Epidermal melanocyte (primary cell): Measurements from ENCODE around the gene ADRA2A.

Source experiments
- DNase-seq: peaks from one replicate; pipeline ENCODE4 v3.0.0; 2011; ENCODE audit warnings: low spot score; ENCODE audit not compliant: insufficient read length

The ADRA2A gene

DNA sequence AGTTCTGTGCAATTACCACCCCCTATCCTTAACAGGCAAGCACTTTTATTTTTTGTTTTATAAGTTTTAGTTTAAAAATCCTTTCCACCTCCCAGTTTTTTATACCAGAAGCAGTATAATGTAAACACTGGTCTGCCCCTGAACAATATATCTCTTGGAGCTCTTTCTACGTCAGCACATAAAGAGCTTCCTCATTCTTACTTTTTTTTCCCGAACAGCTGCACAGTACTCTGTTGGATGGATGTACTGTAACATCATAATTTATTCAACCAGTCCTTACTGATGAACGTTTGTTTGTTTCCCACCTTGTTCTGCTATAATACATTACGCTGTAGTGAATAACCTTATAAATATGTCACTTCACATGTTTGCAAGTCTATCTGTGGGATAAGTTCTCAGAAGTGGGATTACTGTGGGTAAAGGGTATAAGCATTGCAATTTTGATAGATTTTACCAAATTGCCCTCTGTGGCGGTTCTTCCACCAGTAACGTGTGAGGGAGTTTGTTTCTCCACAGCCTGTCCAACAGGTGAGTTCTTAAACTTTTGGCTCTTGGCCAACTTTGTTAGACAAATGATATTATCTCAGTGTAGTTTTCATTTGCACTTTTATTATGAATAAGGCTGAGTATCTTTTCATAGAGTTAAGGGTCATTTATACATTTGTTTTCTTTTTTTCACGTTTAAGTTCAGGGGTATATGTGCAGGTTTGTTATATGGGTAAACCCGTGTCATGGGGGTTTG is 32.8 kb downstream of the ADRA2A start:
- no peak for DNase-seq

GRCh38 chr10:111110771-111111170 is 33.9 kb downstream of the ADRA2A start:
- no peak for DNase-seq

GRCh38 chr10:111112333-111112732 is 35.5 kb downstream of the ADRA2A start:
- DNase-seq = no peak

GRCh38 chr10:111113238-111113960 is 36.6 kb downstream of the ADRA2A start:
- DNase-seq = no peak

GRCh38 chr10:111113961-111114757 is 37.3 kb downstream of the ADRA2A start:
- DNase-seq = no peak

DNA sequence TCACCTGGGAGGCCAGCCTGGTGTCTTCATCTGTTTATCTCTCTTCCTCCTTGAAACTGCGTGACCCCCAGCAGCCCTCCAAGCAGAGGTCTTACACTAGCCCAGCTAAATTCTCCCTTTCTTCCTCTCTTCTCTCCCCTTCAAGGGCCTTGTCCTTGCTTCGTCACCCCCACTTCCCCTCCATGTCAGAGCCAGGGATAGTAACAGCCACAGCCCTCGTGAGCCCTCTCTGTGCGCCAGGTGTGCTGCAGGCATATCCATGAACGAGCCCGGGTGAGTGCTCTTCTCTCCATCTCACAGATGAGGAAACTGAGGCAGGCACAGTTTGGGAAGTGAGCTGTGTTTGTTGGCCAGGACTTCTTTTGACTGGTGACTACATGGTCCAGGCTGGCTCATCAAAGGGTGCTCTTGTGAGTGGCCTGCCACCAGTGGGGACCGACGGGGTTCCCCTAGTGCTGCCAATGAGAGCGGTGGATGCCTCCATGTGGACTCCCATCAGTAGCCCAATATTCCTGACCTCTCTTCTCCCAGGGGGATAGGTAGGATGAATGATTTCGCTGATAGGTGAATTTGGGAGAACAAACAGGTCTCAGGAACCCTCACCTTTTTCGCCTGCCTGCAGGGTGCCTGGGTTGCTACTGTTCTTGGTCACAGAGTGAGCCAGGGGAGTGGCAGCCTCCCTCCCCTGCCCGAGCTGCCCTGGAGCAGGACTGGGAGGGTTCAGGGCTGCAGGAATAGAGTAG is 38.1 kb downstream of the ADRA2A start:
- no peak for DNase-seq

DNA sequence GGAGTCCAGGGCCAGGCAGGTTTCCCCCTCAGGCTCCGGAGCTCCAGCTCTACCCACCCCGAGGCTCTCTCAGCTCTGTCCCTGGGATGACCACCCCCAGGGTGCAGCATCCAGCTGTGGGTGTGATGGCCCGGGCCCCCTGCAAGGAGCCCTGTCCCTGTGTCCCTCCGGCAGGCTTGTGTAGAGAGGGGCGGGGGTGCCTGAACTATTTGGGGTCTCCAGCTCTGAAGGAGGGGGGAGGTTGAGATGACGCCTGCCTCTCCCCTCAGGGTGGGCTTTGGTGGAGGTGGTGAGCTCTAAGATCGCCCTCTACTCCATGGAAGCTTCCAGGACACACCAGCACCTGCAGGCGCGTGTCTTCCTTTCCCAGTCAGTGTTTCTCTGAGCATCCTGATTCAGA is 39.4 kb downstream of the ADRA2A start:
- no peak for DNase-seq

- no peak for DNase-seq
Observed at GRCh38 chr10:111116762-111117445, 40.1 kb downstream of the ADRA2A start.

GRCh38 chr10:111117528-111118277 is 40.9 kb downstream of the ADRA2A start:
- no peak for DNase-seq

- DNase-seq = no peak
Observed at GRCh38 chr10:111118758-111119157, 41.9 kb downstream of the ADRA2A start.

GRCh38 chr10:111119637-111120036 is 42.8 kb downstream of the ADRA2A start:
- no peak for DNase-seq

- no peak for DNase-seq
Observed at GRCh38 chr10:111122127-111122526, 45.3 kb downstream of the ADRA2A start.

DNA sequence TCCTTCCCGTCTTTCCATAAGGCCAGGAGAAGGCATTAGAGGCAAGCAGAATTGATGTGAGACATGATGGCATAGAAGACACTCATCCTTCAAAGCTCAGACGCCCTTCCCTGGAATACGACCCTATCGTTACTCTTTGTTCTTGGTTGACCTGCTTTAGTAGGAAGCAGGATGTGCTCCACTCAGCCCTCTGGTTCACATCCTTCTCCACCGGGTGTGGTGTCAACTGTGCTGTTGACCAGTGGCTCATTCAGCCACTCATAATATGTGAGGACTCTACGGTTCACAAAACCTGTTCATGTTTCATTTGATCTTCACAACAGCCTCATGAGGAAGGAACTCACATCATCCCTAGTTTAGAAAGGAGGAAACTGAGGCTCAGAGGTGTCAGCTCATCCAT is 47.1 kb downstream of the ADRA2A start:
- no peak for DNase-seq

DNA sequence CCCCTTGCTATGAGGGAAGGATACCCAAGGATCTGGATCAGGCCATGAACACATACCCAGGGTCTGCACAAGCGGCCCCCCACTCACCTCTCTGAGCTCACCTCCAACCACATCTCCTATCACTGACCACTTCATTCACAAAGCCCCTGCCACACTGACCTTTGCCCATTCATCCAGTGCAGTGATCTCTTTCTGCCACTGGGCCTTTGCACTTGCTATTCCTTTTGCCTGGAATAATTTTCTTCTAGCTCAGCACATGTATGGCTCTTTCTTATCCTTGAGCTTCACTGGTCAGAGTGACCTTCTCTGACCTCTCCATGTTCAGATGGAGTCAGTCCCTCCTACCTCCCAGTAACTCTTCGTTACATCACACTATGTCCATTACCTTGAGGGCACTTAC is 48.3 kb downstream of the ADRA2A start:
- DNase-seq = no peak

DNA sequence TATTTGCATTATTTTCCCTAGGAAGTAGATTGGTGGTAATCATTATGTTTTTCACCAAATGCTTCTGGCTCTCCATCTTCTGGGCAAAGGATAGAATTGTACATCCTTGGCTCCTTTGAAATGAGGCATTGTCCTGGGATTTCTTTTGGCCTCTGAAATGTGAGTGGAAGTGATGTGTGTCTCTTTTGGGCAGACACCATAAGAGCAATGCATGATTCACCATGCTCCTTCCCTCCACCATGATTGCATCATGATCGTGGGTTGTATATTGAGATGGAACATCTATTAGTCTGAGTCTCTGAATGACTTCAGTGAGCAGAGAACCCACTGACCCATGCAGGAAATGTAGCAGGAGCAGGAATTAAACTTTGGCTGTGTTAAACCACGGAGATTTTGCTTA is 49.2 kb downstream of the ADRA2A start:
- DNase-seq = no peak

DNA sequence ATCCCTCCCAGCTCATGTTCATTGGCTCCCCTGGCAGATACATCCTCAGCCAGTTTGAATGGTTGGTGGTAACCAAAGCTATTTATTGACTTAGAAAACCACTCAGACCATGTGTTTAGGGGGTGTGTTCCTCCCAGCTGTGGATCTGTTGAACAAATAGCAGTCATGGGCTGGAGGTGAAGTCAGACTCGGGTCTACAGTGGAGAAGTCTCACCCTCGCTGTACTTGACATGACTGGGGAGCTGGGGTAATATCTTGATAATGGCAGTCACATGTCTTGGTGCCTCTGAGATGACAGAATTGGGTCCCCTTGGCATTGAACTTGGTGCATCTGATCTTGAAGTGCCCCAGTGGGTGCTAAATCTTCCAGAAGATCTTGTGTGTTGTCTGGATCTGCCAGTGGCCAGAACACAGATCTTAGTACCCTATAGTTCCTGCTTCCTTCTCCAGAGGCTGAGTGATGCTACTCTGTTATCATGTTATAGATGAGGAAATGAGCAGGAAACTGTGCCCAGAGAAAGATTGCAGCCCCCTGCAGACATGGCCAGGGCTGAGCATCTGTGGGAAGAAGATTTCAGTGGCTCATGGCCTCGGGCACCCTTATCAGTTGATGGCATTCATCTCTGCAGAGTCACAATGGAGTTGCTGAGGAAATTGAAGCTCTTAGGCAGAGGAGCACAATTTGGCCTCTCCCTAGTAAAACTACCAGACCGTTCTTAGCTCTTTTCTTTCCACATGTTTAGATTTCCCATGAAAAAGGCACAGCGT is 50.4 kb downstream of the ADRA2A start:
- no peak for DNase-seq

DNA sequence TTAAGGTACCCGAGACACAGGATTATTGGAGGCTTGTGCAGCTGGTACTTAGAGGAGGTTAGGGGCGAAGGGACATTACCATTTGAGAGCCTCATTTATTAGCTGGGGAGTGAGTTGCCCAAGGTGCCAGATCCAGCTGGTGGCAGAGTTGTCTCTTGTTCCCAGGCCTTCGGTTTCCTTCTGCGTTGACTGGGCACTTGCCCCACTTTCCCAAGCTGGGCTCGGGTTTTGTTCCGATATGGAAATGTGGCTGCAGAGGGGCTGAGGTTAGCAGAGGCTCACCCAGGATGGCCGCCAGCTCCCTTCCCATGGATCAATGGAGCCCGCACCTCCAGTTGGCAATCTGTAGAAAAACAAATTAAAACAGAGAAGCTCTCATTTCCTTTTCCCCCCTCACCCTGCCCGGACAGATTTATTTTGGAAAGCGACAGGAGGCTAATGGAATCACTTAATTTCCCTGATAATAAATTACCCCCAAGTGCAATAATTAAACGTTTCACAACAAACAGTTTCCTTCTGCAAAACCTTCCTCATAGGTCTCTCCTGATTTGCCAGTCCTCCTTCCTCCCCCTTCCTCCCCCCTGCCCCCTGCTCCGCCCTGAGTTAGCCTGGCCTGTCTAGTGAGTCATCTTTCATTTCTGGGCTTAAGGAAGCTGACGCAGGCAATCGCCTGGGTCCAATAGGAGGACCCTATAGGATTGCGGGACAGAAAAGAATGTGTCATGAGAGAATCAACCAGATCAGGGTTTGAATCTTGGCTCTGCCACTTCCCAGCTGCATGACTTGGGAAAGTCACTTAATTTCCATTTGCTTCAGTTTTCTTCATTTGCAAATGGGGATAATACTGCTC is 51.7 kb downstream of the ADRA2A start:
- no peak for DNase-seq

DNA sequence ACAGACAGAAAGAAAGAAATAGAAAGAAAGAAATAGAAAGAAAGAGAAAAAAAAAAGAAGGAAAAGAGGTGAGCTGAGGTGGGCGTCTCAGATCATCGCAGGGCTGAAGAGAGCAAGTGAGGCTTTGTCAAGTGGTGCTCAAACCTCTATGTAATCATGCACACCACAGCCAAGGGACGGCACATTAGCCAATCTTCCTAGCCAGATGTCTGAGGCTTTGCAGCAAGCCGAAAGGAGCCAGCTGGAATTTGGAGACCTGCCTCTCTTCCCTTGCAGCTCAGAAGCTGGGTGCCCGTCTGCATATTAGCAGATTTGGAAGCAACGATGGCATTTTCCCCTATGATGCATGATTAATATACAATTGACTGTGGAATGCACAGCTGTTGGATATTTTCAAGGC is 52.5 kb downstream of the ADRA2A start:
- DNase-seq = no peak

GRCh38 chr10:111130471-111130870 is 53.6 kb downstream of the ADRA2A start:
- no peak for DNase-seq
